Measurements from ENCODE around the gene CCR7.
A peak's percentile ranks its signal among the peaks of the same experiment; 100 is the strongest.

DNA sequence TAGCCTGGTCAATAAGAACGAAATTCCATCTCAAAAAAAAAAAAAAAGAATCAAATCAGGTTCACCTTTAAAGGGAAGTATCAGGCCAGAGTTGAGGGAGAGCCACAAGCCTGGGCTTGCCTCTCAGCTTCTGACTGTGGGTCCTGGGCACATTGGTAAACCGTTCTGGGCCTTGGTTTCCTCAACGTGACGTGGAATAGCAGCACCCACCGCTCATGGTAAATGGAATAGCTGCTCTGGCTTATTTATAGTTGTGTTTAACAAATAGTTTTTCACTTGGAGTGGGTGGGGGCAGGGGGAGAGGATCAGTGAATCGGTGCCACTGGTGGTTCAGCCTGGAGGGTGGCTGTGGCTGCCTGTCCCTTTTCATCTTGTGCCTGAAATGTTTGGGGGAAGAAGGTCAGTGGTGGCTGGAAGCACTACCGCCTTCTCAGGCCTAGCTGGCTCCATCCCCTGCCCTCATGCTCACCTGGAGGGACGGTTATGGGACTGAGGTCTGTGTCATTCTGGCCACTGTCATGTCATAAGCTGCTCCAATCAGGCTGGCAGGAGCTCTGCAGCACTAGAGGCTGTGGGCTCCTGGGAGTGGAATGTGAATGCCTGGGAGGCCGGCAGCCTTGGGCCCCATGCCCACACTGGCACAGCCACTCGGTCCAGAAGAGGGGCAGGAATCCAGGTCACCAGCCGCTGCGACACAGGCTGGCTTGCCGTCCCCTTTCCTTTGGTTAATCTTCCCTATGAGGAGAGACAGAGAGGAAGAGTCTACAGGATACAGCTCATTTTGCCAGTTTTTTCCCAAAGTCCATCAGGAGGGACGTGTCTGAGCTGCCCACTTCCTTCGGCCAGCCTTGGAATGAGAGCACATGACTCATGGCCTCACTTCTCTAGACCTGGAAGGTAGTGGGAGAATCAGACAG is 27.0 kb downstream of the CCR7 start:
- TF ChIP-seq, protein P1, sequence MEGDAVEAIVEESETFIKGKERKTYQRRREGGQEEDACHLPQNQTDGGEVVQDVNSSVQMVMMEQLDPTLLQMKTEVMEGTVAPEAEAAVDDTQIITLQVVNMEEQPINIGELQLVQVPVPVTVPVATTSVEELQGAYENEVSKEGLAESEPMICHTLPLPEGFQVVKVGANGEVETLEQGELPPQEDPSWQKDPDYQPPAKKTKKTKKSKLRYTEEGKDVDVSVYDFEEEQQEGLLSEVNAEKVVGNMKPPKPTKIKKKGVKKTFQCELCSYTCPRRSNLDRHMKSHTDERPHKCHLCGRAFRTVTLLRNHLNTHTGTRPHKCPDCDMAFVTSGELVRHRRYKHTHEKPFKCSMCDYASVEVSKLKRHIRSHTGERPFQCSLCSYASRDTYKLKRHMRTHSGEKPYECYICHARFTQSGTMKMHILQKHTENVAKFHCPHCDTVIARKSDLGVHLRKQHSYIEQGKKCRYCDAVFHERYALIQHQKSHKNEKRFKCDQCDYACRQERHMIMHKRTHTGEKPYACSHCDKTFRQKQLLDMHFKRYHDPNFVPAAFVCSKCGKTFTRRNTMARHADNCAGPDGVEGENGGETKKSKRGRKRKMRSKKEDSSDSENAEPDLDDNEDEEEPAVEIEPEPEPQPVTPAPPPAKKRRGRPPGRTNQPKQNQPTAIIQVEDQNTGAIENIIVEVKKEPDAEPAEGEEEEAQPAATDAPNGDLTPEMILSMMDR (IDR thresholded peaks at IDR 0.05): peak in 1 of 4 donors; percentile 4
- peak; percentile 79 for TF ChIP-seq POLR2A (IDR thresholded peaks at IDR 0.05)
